ENCODE data around the gene STOM. TPM values are rescaled to one million over a fixed set of nuclear protein-coding genes. Genes with fewer than 3 reads are reported as not detected.

The STOM gene
- total and polyA plus RNA-seq, 8 donors = 13.9 to 65.1 (median 32.0) TPM

- DNase-seq (no peak), FAIRE-seq (no peak), ATAC-seq (no peak)
- Histone ChIP-seq H3K9me3 (no peaks in the 10 kb centered on the region), H3K4me3 (no peak overlapping the region), H3K4me1 (peaks cover 0 to 9% (median 8%) of the 10 kb centered on the region in 3 donors), H3K27ac (no peak overlapping the region), H3K27me3 (no peaks in the 10 kb centered on the region), H3K36me3 (peaks cover 0 to 11% (median 0%) of the 10 kb centered on the region in 3 donors)
- WGBS, 2 donors = 90 to 93% methylated on average over 19 of the region's 19 CpGs
- TF ChIP-seq CTCF (IDR thresholded peaks at IDR 0.05) = no peak
- intact Hi-C loops (cut with DNase I) = loop anchor here in 2 of 3 donors (5.0 kb wide), 2 partner anchors 78 to 83 kb away; no protein-coding TSS in a partner anchor
Measured at GRCh38 chr9:121318631-121319382, 51.2 kb downstream of the STOM start.

- no peak for FAIRE-seq
- 40 to 52% methylated on average over 6 of the region's 6 CpGs for WGBS, 2 donors
Measured at GRCh38 chr9:121317737-121318630, 52.1 kb downstream of the STOM start.

GRCh38 chr9:121316852-121317373, 53.1 kb downstream of the STOM start:
- H3K36me3 ChIP-seq = peaks cover 0 to 24% (median 0%) of the 10 kb centered on the region in 3 donors
- H3K27me3 ChIP-seq = no peaks in the 10 kb centered on the region
- FAIRE-seq (no peak), DNase-seq (peak in 1 of 6 donors; percentile 27), ATAC-seq (no peak)
- TF ChIP-seq CTCF (IDR thresholded peaks at IDR 0.05) = no peak
- intact Hi-C loops (cut with DNase I) = loop anchor here in 2 of 3 donors (5.0 kb wide), 2 partner anchors 80 to 85 kb away; no protein-coding TSS in a partner anchor
- H3K4me1 ChIP-seq = peaks cover 0 to 5% (median 0%) of the 10 kb centered on the region in 3 donors
- WGBS, 2 donors = 86 to 89% methylated on average over 11 of the region's 11 CpGs
- no peak overlapping the region for H3K27ac ChIP-seq
- H3K9me3 ChIP-seq = no peaks in the 10 kb centered on the region
- H3K4me3 ChIP-seq = no peak overlapping the region

More at GRCh38 chr9:121317737-121318630, 52.1 kb downstream of the STOM start:
- DNase-seq = peak; percentile 74 to 87 (median 76)
- Histone ChIP-seq H3K36me3 (peaks cover 0 to 18% (median 0%) of the 10 kb centered on the region in 3 donors), H3K4me1 (peaks cover 0 to 7% (median 6%) of the 10 kb centered on the region in 3 donors), H3K27ac (peak overlapping the region in 1 of 4 donors; percentile 15), H3K9me3 (no peaks in the 10 kb centered on the region), H3K27me3 (no peaks in the 10 kb centered on the region), H3K4me3 (no peak overlapping the region)
- intact Hi-C loops (cut with DNase I) = loop anchor here in 2 of 3 donors (5.0 kb wide), 2 partner anchors 79 to 84 kb away; no protein-coding TSS in a partner anchor
- ATAC-seq = peak; percentile 50 to 78 (median 62)
- TF ChIP-seq CTCF (IDR thresholded peaks at IDR 0.05) = no peak

GRCh38 chr9:121316378-121316777, 53.7 kb downstream of the STOM start:
- FAIRE-seq (no peak), ATAC-seq (no peak), DNase-seq (no peak)
- Histone ChIP-seq H3K27ac (no peak overlapping the region), H3K9me3 (no peaks in the 10 kb centered on the region), H3K4me1 (peaks cover 0 to 5% (median 0%) of the 10 kb centered on the region in 3 donors), H3K4me3 (no peak overlapping the region), H3K36me3 (peaks cover 0 to 29% (median 0%) of the 10 kb centered on the region in 3 donors), H3K27me3 (no peaks in the 10 kb centered on the region)
- TF ChIP-seq CTCF (IDR thresholded peaks at IDR 0.05) = no peak
- 91 to 92% methylated on average over 6 of the region's 6 CpGs for WGBS, 2 donors
- intact Hi-C loops (cut with DNase I) = loop anchor here in 2 of 3 donors (5.0 kb wide), 2 partner anchors 81 to 86 kb away; no protein-coding TSS in a partner anchor
